ENCODE measurements around the gene ACTR1B. TPM values are rescaled to one million over a fixed set of nuclear protein-coding genes. Genes with fewer than 3 reads are reported as not detected.

The ACTR1B gene
- total and polyA plus RNA-seq, 2 experiments from 2014 or later = 27.2 to 42.5 TPM

DNA sequence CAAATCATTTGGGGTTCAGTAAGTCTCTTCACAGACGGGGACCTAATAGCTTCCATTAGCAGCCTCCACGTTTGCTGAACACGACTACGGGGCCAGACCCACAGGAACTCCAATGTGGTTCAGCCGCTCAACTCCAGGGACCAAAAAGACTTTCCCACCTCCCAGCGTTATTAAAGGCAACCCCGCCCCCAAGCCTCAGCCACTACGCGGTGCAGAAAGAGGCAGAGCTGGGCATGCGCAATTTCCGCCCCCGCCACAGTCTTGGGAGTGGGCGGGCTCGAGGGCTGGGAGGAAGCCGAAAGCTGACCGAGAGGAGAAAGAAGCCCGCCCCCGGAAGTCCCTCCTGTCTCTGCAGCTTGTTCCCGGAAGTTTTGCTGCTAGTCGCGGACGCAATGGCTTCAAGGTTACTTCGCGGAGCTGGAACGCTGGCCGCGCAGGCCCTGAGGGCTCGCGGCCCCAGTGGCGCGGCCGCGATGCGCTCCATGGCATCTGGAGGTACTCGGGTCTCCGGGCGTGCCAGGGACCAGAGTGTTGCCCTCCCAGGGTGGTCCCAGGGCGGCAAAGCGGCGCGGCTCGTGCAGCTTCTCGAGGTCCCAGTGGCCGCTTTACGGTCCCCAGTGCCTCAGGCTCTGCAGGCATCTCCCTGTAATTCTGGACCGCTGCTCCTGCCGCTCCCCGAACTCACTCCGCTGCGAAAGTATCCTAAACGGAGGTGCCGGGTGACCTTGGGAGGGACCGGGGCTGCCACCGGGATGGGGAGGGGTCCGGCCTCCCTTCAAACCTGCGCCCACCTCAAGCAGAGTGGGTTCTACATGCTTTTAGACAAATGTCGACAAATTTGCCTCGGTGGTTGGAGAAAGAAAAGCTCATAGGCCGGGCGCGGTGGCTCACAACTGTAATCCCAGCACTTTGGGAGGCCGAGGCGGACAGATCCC, 17.9 kb downstream of the ACTR1B start, which contains the start of gene COX5B:
COX5B (plus strand) TSS at position 368 of the 935 bp plus-strand sequence; CDS start at position 393, 25 bp downstream.
- Mint-ChIP-seq H3K9me3 (no peaks in the 10 kb centered on the region; the same call in 2 of the 3 replicates), H3K4me1 (peaks cover 5% of the 10 kb centered on the region; the same call in 2 of the 3 replicates), H3K36me3 (ENCODE audit: low read depth) (peaks cover 40% of the 10 kb centered on the region), H3K27ac (peak within 1 kb of the TSS; percentile 99), H3K4me3 (peak within 1 kb of the TSS; percentile 96), H3K27me3 (ENCODE audit: insufficient read depth, low read depth, poor library complexity) (peaks cover 5% of the 10 kb centered on the region)
- peaks cover 20% of the 10 kb centered on the region for H3K36me3 ChIP-seq (ENCODE audit: insufficient read depth)
- peak within 1 kb of the TSS; percentile 75 for H3K27ac ChIP-seq (ENCODE audit: low read depth)
- DNase-seq (ENCODE audit: low spot score) (peak; percentile 99), ATAC-seq (peak; percentile 96)
- no peaks in the 10 kb centered on the region for H3K27me3 ChIP-seq (ENCODE audit: insufficient read depth)
- peaks cover 14% of the 10 kb centered on the region for H3K79me2 ChIP-seq (replicated peaks; ENCODE audit: insufficient read depth)
- peaks cover 6% of the 10 kb centered on the region; the same call in 1 of the 2 replicates for H3K4me1 ChIP-seq (ENCODE audit: insufficient read depth)
- H3K4me3 ChIP-seq = peak within 1 kb of the TSS; percentile 78
- peak within 1 kb of the TSS; percentile 96 for H3K4me2 ChIP-seq
- peak within 1 kb of the TSS; percentile 76 for H2AFZ ChIP-seq
- H3F3A ChIP-seq (replicated peaks; ENCODE audit: low read depth) = no peaks in the 10 kb centered on the region
- no peaks in the 10 kb centered on the region for H4K20me1 ChIP-seq (replicated peaks; ENCODE audit: insufficient read depth)
- TF ChIP-seq EZH2phosphoT487 (IDR thresholded peaks at IDR 0.05; ENCODE audit: unreplicated experiment) = no peak
- TF ChIP-seq, protein P1, sequence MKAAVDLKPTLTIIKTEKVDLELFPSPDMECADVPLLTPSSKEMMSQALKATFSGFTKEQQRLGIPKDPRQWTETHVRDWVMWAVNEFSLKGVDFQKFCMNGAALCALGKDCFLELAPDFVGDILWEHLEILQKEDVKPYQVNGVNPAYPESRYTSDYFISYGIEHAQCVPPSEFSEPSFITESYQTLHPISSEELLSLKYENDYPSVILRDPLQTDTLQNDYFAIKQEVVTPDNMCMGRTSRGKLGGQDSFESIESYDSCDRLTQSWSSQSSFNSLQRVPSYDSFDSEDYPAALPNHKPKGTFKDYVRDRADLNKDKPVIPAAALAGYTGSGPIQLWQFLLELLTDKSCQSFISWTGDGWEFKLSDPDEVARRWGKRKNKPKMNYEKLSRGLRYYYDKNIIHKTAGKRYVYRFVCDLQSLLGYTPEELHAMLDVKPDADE (IDR thresholded peaks at IDR 0.05) = peak; percentile 63
- peak; percentile 90 for TF ChIP-seq POLR2AphosphoS5 (IDR thresholded peaks at IDR 0.05; ENCODE audit: low read depth)
- H3K9me2 ChIP-seq (ENCODE audit: insufficient read depth) = no peaks in the 10 kb centered on the region

DNA sequence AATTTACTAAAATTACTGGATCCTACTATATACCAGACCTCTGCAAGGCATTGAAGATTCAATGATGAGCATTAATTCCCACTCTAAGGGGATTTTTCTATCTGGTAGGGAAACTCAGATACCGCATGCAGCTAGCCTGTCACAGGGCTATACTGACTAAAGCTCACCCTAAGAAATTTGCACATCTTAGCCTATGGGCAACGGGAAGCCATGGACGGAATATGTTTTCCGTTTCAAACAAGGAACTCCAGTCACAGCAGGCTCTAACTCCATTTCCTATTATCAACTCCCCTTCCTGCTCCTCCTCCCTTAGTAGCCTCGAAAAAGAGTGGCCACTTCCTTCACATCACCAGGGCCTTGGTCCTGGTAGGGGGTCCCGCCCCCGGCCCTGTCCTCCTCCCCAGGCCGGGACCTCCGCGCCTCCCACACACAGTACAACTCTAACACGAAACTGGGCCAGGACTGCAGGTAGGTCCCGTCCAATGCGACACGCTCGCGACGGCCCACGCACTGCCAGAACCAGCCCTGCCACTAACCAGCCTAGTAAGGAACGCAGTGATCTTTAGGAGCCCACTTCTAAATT, 18.6 kb downstream of the ACTR1B start:
- peak overlapping the region; percentile 81 for H3K4me2 ChIP-seq
- no peaks in the 10 kb centered on the region for H3K27me3 ChIP-seq (ENCODE audit: insufficient read depth)
- Mint-ChIP-seq H3K27me3 (ENCODE audit: insufficient read depth, low read depth, poor library complexity) (peaks cover 5% of the 10 kb centered on the region), H3K9me3 (no peaks in the 10 kb centered on the region; the same call in 2 of the 3 replicates), H3K4me1 (peaks cover 5% of the 10 kb centered on the region; the same call in 2 of the 3 replicates), H3K27ac (peak overlapping the region; percentile 99), H3K36me3 (ENCODE audit: low read depth) (peaks cover 33% of the 10 kb centered on the region), H3K4me3 (peak overlapping the region; percentile 96)
- peaks cover 20% of the 10 kb centered on the region for H3K36me3 ChIP-seq (ENCODE audit: insufficient read depth)
- no peaks in the 10 kb centered on the region for H3K9me2 ChIP-seq (ENCODE audit: insufficient read depth)
- H4K20me1 ChIP-seq (replicated peaks; ENCODE audit: insufficient read depth) = no peaks in the 10 kb centered on the region
- peak; percentile 49 for DNase-seq (ENCODE audit: low spot score)
- H3K27ac ChIP-seq (ENCODE audit: low read depth) = peak overlapping the region; percentile 75
- peak overlapping the region; percentile 78 for H3K4me3 ChIP-seq
- H3K79me2 ChIP-seq (replicated peaks; ENCODE audit: insufficient read depth) = peaks cover 14% of the 10 kb centered on the region
- H2AFZ ChIP-seq = peak overlapping the region; percentile 76
- H3K4me1 ChIP-seq (ENCODE audit: insufficient read depth) = peaks cover 6% of the 10 kb centered on the region; the same call in 1 of the 2 replicates
- H3F3A ChIP-seq (replicated peaks; ENCODE audit: low read depth) = no peaks in the 10 kb centered on the region
- ATAC-seq = peak; percentile 56
- TF ChIP-seq NANOG (IDR thresholded peaks at IDR 0.05; ENCODE audit: borderline replicate concordance) (no peak), CREB1 (CRISPR knock-in tag; IDR thresholded peaks at IDR 0.05; ENCODE audit: low read depth) (no peak)
- TF ChIP-seq, protein P2, sequence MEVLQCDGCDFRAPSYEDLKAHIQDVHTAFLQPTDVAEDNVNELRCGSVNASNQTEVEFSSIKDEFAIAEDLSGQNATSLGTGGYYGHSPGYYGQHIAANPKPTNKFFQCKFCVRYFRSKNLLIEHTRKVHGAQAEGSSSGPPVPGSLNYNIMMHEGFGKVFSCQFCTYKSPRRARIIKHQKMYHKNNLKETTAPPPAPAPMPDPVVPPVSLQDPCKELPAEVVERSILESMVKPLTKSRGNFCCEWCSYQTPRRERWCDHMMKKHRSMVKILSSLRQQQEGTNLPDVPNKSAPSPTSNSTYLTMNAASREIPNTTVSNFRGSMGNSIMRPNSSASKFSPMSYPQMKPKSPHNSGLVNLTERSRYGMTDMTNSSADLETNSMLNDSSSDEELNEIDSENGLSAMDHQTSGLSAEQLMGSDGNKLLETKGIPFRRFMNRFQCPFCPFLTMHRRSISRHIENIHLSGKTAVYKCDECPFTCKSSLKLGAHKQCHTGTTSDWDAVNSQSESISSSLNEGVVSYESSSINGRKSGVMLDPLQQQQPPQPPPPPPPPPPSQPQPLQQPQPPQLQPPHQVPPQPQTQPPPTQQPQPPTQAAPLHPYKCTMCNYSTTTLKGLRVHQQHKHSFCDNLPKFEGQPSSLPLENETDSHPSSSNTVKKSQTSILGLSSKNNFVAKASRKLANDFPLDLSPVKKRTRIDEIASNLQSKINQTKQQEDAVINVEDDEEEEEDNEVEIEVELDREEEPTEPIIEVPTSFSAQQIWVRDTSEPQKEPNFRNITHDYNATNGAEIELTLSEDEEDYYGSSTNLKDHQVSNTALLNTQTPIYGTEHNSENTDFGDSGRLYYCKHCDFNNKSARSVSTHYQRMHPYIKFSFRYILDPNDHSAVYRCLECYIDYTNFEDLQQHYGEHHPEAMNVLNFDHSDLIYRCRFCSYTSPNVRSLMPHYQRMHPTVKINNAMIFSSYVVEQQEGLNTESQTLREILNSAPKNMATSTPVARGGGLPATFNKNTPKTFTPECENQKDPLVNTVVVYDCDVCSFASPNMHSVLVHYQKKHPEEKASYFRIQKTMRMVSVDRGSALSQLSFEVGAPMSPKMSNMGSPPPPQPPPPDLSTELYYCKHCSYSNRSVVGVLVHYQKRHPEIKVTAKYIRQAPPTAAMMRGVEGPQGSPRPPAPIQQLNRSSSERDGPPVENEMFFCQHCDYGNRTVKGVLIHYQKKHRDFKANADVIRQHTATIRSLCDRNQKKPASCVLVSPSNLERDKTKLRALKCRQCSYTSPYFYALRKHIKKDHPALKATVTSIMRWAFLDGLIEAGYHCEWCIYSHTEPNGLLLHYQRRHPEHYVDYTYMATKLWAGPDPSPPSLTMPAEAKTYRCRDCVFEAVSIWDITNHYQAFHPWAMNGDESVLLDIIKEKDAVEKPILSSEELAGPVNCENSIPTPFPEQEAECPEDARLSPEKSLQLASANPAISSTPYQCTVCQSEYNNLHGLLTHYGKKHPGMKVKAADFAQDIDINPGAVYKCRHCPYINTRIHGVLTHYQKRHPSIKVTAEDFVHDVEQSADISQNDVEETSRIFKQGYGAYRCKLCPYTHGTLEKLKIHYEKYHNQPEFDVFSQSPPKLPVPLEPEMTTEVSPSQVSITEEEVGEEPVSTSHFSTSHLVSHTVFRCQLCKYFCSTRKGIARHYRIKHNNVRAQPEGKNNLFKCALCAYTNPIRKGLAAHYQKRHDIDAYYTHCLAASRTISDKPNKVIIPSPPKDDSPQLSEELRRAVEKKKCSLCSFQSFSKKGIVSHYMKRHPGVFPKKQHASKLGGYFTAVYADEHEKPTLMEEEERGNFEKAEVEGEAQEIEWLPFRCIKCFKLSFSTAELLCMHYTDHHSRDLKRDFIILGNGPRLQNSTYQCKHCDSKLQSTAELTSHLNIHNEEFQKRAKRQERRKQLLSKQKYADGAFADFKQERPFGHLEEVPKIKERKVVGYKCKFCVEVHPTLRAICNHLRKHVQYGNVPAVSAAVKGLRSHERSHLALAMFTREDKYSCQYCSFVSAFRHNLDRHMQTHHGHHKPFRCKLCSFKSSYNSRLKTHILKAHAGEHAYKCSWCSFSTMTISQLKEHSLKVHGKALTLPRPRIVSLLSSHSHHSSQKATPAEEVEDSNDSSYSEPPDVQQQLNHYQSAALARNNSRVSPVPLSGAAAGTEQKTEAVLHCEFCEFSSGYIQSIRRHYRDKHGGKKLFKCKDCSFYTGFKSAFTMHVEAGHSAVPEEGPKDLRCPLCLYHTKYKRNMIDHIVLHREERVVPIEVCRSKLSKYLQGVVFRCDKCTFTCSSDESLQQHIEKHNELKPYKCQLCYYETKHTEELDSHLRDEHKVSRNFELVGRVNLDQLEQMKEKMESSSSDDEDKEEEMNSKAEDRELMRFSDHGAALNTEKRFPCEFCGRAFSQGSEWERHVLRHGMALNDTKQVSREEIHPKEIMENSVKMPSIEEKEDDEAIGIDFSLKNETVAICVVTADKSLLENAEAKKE (CRISPR knock-in tag; IDR thresholded peaks at IDR 0.05) = no peak
- TF ChIP-seq, protein P3, sequence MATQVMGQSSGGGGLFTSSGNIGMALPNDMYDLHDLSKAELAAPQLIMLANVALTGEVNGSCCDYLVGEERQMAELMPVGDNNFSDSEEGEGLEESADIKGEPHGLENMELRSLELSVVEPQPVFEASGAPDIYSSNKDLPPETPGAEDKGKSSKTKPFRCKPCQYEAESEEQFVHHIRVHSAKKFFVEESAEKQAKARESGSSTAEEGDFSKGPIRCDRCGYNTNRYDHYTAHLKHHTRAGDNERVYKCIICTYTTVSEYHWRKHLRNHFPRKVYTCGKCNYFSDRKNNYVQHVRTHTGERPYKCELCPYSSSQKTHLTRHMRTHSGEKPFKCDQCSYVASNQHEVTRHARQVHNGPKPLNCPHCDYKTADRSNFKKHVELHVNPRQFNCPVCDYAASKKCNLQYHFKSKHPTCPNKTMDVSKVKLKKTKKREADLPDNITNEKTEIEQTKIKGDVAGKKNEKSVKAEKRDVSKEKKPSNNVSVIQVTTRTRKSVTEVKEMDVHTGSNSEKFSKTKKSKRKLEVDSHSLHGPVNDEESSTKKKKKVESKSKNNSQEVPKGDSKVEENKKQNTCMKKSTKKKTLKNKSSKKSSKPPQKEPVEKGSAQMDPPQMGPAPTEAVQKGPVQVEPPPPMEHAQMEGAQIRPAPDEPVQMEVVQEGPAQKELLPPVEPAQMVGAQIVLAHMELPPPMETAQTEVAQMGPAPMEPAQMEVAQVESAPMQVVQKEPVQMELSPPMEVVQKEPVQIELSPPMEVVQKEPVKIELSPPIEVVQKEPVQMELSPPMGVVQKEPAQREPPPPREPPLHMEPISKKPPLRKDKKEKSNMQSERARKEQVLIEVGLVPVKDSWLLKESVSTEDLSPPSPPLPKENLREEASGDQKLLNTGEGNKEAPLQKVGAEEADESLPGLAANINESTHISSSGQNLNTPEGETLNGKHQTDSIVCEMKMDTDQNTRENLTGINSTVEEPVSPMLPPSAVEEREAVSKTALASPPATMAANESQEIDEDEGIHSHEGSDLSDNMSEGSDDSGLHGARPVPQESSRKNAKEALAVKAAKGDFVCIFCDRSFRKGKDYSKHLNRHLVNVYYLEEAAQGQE (IDR thresholded peaks at IDR 0.05; ENCODE audit: unreplicated experiment) = no peak

Data from GM23338 (cell line).